H4 (cell line): Measurements from ENCODE around the gene STX17. TPM values are rescaled to one million over a fixed set of nuclear protein-coding genes. Genes with fewer than 3 reads are reported as not detected.

Source experiments
- DNase-seq: peaks from one replicate; pipeline ENCODE4 v3.0.0-alpha.2; 2015; ENCODE audit warnings: low spot score
- total RNA-seq: library from RNA; depleted of rRNA; stranded (reverse); fragments of >200 nt; shearing (Covaris generic); gene quantifications from 2 replicates; pipeline ENCODE4 v1.2.3, GENCODE V29; 2014

Gene STX17
- total RNA-seq, 1 experiment from 2014 or later: 17.9 TPM

DNA sequence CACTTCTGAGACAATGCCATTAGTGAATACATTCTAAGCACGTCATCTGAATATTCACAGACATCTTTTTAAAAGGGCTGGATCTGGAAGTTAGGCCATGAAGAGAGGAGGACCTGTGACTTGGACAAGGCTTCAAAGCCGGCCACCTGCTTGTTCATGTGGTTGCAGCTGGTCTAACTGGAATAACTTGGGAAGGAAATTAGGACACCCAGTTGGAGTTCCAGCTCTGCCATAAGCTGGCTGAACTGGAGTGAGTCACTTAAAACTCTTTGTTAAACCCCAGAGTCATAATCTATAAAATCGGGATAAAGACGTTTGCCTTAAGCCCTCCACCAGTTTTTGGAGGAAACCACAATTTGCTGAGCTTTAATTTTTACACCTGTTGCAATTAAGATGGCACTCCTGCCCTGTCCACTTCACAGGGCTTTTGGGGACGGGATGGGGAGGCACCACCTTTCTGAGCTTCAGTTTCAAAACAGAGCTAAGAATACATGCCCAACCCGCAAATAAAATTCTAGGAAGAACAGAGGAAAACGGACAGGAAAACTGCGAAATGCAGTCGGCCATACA is 536 bp upstream of the STX17 start:
- no peak for DNase-seq

DNA sequence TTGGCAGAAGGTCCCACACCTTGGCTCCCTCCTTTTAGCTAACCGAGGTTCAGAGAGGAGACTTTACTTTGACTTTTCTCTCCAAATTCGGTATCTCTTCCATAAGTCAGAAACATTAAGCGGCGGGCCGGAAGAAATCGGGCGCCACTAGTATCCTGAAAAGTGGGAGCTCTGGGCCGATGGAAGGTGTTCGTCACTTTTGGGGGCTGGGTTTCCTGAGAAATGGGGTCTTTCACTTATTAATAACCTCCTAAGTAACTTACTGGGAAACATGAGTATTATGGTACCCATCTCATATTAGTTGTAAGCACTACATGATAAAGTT is 716 bp downstream of the STX17 start:
- no peak for DNase-seq

GRCh38 chr9:99911600-99911999 is 5.1 kb downstream of the STX17 start:
- DNase-seq: no peak

- DNase-seq: no peak
These were observed 10.2 kb downstream of the STX17 start for GRCh38 chr9:99916650-99917049.

DNA sequence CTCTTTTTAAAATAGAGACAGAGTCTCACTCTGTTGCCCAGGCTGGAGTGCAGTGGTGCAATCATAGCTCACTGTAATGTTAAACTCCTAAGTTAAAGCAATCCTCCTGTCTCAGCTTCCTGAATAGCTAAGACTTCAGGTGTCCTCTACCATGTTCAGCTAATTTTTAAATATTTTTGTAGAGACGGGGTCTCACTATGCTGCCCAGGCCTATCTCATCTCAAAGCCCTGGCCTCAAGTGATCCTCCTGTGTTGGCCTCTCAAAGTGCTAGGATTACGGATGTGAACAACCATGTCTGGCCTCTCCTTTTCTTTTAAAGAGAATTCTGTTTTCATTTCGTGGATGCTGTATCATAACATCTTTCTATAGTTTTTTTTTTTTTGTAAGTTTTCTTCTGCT is 11.7 kb downstream of the STX17 start:
- DNase-seq: no peak

GRCh38 chr9:99919930-99920329 is 13.5 kb downstream of the STX17 start:
- DNase-seq: no peak

- DNase-seq: no peak
These were observed 15.6 kb downstream of the STX17 start for GRCh38 chr9:99921875-99922710.

DNA sequence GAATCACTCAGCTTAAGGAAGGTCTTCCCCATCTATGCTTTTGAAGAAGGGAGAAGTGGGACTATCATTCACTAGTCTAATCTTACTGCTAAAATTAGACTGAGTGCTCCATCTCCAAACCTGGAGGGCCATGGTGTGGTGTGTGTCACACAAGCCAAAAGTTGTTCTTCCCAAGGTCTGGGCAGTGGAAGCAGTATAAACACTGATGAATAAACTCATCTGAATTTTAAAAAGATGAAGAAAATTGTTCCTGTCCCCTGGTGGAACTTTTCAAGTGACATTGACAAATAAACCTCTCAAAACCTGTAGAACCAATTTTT is 16.2 kb downstream of the STX17 start:
- no peak for DNase-seq

DNA sequence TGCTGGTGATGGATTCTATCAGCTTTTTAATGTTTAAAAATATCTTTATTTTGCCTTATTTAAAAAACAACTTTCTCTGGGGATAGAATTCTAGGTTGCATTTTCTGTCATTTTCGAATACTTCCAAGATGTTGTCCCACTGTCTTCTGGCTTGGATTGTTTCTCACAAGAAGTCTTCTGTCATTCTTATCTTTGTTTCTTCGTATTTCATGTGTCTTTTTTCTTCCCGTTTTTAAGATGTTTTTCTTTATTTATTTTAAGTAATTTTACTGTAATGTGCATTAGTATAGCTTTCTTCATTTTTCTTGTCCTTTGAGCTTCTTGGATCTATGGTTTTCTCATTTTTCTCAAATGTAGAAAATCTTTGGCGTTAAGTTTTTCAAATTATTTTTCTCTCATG is 19.1 kb downstream of the STX17 start:
- DNase-seq: no peak

- no peak for DNase-seq
These were observed 23.2 kb downstream of the STX17 start for GRCh38 chr9:99929652-99930051.

DNA sequence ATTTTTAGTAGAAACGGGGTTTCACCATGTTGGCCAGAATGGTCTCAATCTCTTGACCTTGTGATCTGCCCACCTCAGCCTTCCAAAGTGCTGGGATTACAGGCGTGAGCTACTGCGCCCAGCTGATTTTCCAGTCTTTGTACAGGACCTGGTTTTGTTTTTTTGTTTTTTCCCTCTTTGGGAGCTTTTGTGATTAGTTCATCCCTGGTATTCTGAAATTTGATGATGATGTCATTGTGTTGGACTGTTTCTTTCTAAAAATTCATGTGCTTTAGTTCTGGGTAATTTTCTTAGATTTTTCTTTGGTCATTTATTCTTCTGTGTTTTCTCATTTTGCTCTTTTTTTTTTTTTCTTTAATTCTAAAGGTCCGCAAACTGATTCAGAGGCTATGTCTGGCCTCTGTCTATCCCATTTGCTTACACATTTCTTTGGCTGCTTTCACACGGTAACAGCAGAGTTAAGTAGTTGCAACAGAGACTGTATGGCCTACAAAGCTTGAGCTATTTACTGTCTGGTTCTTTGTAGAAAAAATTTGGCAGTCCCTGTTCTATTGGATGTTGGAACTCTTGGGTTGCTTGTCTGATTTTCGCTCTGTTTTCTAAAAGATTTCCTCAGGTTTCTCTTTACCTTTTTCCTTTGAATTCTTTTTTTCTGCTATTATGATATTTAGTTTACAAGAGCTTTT is 24.8 kb downstream of the STX17 start:
- no peak for DNase-seq

- no peak for DNase-seq
These were observed 30.6 kb downstream of the STX17 start for GRCh38 chr9:99936947-99937587.

DNA sequence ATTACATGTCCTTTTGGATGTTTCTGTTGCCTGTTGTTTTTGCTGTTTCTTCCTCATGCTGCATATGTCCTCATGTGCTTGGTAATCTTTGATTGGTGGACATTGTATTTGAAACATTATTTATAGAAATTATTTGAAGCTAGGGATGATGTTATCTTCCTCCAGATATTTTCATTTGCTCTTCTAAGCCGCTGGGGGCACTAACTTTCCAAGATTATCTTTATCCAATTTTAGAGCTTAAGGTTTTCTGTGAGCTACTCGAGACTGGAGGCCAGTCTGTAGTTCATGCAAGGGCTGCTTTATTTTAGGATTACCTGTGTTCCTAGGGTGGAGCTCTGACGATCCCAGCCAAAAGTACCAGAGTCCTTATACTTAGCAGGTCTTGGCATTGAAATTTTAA is 40.9 kb downstream of the STX17 start:
- DNase-seq: no peak

GRCh38 chr9:99948482-99948881 is 42.0 kb downstream of the STX17 start:
- no peak for DNase-seq

- peak; percentile 7 for DNase-seq
These were observed 42.4 kb downstream of the STX17 start for GRCh38 chr9:99948896-99949295.

DNA sequence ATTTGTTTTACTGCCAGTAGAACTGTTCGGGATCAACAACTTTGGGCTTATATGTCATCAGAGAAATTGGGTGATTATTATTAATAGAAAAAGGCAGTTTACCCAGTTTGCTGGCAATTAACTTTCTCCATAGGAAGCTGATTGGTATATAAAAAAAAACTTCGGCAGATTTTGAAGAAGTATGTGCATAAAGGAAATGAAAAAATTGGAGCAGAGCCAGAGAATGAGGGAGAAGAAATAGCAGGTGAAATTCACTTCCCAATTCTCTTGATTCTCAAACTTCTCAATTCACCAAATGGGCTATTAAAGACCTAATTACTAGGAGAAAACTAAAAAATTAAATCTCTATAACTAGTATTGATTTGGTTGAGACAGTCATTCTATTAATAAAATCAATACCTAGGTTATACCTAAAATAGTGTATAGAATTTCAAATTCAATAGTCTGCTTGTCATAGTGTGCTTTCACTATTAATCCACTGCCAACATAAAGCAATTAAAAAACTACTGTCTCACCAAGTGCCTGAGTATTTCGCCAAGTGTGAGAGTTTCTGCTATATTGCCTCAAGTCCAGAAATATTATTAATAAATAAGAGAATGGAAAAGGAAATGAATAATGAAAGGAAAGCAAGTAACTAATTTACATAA is 47.5 kb downstream of the STX17 start:
- no peak for DNase-seq

DNA sequence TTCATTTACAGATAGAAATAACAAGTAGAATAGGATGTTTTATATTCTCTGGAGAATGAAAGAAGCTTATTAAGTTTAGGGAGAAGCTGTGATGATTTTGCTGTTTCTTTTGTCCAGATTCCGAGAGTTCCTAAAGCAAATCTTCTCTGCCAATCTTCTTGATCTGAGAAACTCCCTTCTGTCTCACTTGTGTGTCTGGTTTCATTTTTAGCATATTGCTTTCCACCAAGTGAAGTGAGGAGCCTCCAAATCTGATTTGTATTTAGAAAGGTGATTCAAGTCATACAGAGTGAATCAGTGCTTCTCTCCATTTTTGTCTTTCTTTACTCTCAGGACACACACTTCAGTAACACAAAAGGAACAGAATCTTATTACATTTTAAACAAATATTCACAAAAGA is 48.4 kb downstream of the STX17 start:
- no peak for DNase-seq

GRCh38 chr9:99955606-99956005 is 49.2 kb downstream of the STX17 start:
- no peak for DNase-seq

- no peak for DNase-seq
These were observed 56.3 kb downstream of the STX17 start for GRCh38 chr9:99962680-99963261.

GRCh38 chr9:99964336-99964735 is 57.9 kb downstream of the STX17 start:
- no peak for DNase-seq

DNA sequence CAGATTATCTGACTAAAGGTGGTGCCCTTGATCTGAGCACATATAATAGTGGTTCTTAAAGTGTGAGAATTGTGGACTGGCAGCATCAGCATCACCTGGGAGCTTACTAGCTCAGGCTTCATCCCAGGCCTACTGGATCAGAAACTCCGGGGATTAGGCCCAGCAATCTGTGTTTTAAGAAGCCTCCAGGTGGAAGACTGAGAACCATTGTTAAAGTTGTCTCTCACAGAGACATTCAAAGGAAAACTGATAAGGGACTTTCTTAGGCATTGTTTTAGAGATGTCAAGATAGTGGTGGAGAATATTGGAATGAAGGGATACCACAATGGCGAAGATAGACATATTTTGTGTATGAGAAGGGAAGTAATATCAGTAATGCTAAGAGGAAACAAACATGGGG is 59.5 kb downstream of the STX17 start:
- DNase-seq: no peak

DNA sequence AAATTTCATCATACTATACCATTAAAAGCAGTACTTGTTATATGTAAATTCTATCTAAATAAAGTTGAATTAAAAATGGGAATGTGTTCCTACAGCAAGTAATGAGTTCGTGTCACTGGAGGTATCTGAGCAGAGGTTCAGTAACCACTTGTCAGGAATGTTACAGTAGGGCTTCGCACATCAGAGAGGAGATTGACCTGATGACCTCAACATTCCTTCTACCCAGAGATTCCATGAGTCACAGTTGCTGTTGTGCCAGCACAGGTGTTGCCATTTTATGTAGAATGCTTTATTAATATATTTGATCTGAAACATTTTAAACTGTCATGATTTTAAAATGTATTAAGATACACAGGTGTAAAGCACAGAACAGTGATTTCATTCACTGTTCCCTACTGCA is 60.3 kb downstream of the STX17 start:
- DNase-seq: peak; percentile 21
